Activated effector memory CD4-positive, alpha-beta T cell treated with Interleukin-2 at 50 U/mL for 16 hours (primary cell): ENCODE results near the gene MICB.
A peak's percentile ranks its signal among the peaks of the same experiment; 100 is the strongest.
"Not testable (repeated sequence)": the region's sequence is repeated elsewhere in the genome, so short reads cannot be mapped to it uniquely, and the experiment has no call there.

Experiments
- DNase-seq: peaks from one replicate; pipeline ENCODE4 v3.0.0-alpha.2; 2020

MICB gene

GRCh38 chr6:31476515-31477139 lies 21.3 kb upstream of the MICB start:
- DNase-seq: no peak

GRCh38 chr6:31477521-31477920 lies 20.4 kb upstream of the MICB start:
- no peak for DNase-seq

GRCh38 chr6:31478186-31478950 lies 19.6 kb upstream of the MICB start:
- DNase-seq: no peak

GRCh38 chr6:31479151-31479932 lies 18.6 kb upstream of the MICB start:
- no peak for DNase-seq

GRCh38 chr6:31479933-31480535 lies 17.9 kb upstream of the MICB start:
- DNase-seq: no peak

- DNase-seq: no peak
Observed at GRCh38 chr6:31480574-31480973, 17.4 kb upstream of the MICB start.

GRCh38 chr6:31483392-31483791 lies 14.6 kb upstream of the MICB start:
- no peak for DNase-seq

- no peak for DNase-seq
Observed at GRCh38 chr6:31485055-31485454, 12.9 kb upstream of the MICB start.

GRCh38 chr6:31486065-31486837 lies 11.7 kb upstream of the MICB start:
- DNase-seq: not testable (repeated sequence)

GRCh38 chr6:31487674-31488073 lies 10.3 kb upstream of the MICB start:
- DNase-seq: not testable (repeated sequence)

GRCh38 chr6:31489086-31489485 lies 8.9 kb upstream of the MICB start:
- no peak for DNase-seq

GRCh38 chr6:31490115-31490873 lies 7.7 kb upstream of the MICB start:
- DNase-seq: no peak

- not testable (repeated sequence) for DNase-seq
Observed at GRCh38 chr6:31493550-31493874, 4.4 kb upstream of the MICB start.

- DNase-seq: peak; percentile 75
Observed at GRCh38 chr6:31493875-31494694, 3.9 kb upstream of the MICB start.

- no peak for DNase-seq
Observed at GRCh38 chr6:31495580-31495979, 2.4 kb upstream of the MICB start.

GRCh38 chr6:31496826-31497225 lies 1.1 kb upstream of the MICB start:
- not testable (repeated sequence) for DNase-seq

- no peak for DNase-seq
Observed at GRCh38 chr6:31498748-31499147, 803 bp downstream of the MICB start.

- not testable (repeated sequence) for DNase-seq
Observed at GRCh38 chr6:31499648-31500047, 1.7 kb downstream of the MICB start.

GRCh38 chr6:31502586-31502985 lies 4.6 kb downstream of the MICB start:
- DNase-seq: no peak

- not testable (repeated sequence) for DNase-seq
Observed at GRCh38 chr6:31509036-31509435, 11.1 kb downstream of the MICB start.

- no peak for DNase-seq
Observed at GRCh38 chr6:31510007-31510406, 12.1 kb downstream of the MICB start.
